IPS DF 19.7 (cell line): ENCODE measurements around the gene ACSL1.

Experiments used
- DNase-seq: peaks from one replicate; pipeline ENCODE4 v3.0.0-alpha.2; 2013; ENCODE audit warnings: low read depth, low spot score

ACSL1 gene

GRCh38 chr4:184722798-184723197 is 103.0 kb downstream of the ACSL1 start:
- DNase-seq = no peak

DNA sequence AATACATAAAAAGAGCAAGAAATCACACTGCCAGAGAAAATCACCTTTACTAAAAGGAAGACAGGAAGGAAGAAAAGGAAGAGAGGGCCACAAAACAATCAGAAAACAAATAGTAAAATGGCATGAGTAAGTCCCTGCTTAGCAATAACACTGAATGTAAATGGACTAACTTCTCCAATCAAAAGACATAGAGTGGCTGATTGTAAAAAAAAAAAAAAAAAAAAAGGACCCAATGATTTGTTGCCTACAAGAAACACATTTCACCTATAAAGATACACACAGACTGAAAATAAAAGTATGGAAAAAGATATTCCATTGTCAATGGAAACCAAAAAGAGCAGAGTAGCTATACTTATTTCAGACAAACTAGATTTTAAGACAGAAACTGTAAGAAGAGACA is 104.5 kb downstream of the ACSL1 start:
- DNase-seq = no peak

GRCh38 chr4:184719407-184719806 is 106.4 kb downstream of the ACSL1 start:
- DNase-seq = no peak

DNA sequence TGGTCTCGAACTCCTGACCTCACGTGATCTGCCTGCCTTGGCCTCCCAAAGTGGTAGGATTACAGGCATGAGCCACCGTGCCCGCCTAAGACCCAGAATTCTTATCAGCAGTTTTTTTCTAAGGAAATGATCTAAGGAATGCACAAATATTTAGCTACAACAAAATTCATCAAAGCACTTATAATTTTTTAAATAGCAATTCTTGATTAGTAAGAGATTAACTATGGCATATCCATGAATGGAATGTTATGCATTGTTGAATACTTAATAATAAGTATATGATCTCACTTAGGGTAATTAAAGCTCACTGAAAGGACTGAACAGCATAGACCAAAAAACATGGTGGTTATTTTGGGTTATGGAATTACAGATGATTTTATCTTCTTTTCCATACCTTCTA is 110.2 kb downstream of the ACSL1 start:
- DNase-seq = no peak

DNA sequence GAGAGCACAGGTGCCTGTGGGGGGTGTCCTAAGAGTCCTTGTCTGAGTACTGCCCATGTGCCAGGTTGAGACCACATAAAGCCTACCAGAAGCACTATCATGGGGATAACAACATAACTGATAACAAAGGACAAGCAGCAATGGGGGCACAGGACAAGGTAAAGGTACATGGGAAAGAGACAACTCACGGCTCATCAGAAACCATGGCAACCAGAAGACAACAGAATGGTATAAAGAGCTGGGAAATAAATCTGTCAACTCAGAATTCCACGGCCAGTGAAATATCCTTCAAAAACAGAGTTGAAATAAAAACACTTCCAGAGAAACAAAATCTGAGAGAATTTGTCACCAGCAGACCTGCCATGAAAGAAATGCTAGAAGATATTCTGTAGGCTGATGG is 111.9 kb downstream of the ACSL1 start:
- no peak for DNase-seq

DNA sequence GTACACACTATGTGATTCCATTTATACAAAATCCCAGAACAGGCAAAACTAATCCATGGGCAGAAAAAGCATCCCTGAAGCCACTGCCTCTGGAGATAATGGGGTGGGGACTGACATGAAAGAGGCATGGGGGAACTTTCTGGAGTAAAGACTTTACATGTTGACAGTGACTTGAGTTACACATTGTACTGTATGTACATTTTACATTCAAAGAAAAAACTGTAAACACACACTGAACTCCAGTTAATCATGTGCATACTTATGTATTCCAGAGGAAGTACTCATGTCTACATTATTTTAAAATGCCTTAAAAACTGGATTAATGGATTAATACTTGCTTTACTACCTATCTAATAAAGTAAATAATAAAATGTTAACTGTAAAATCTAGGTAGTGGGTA is 113.4 kb downstream of the ACSL1 start:
- DNase-seq = no peak

- DNase-seq = no peak
These were observed 119.3 kb downstream of the ACSL1 start for GRCh38 chr4:184706453-184706852.

DNA sequence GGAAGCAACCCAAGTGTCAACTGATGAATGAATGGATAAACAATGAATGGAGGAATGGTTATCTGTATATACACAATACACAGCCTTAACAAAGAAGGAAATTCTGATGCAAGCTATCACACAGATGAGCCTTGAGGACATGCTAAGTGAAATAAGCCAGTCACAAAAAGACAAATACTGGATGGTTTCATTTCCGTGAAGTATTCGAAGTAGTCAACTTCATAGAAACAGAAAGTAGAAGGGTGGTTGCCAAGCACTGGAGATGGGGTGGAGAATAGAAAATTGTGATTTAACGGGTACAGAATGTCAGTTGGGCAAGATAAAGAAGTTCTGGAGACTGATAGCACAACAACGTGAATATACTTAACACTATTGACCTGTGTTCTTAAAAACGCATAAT is 120.1 kb downstream of the ACSL1 start:
- DNase-seq = no peak
